ENCODE measurements around the gene GRM7.

Gene GRM7

DNA sequence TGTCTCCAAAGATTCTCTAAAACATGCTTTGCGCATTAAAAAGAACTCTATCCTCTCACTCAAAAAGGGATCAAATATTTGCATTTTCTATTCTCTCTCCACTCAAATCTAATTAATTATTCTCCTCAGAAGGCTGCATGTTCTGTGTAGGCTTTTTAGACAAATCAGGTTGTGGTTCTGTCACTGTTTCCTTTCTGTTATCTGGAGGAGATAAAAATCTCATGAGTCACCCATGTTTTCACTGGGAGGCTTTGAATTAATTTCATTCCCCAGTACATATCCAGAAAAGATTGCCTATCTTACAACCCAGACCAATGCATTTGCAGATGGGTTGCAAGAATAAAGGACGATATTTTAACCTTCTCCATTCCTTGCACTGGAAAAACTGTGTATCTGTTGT, 446.5 kb downstream of the GRM7 start:
- no peak overlapping the region for H3K4me2 ChIP-seq (ENCODE audit: low read length)
- no peak overlapping the region for H3K9ac ChIP-seq (ENCODE audit: low read depth, low read length)
- no peaks in the 10 kb centered on the region for H3K36me3 ChIP-seq (ENCODE audit: insufficient read depth, low read length)
- no peaks in the 10 kb centered on the region for H3K9me3 ChIP-seq (replicated peaks; ENCODE audit: low read length)
- H3K4me3 ChIP-seq (ENCODE audit: low read length) = no peak overlapping the region
- no peaks in the 10 kb centered on the region for H3K27me3 ChIP-seq (ENCODE audit: control insufficient read depth, insufficient read depth, low read length)
- no peaks in the 10 kb centered on the region for H3K4me1 ChIP-seq (ENCODE audit: control insufficient read depth, insufficient read depth, low read length)

DNA sequence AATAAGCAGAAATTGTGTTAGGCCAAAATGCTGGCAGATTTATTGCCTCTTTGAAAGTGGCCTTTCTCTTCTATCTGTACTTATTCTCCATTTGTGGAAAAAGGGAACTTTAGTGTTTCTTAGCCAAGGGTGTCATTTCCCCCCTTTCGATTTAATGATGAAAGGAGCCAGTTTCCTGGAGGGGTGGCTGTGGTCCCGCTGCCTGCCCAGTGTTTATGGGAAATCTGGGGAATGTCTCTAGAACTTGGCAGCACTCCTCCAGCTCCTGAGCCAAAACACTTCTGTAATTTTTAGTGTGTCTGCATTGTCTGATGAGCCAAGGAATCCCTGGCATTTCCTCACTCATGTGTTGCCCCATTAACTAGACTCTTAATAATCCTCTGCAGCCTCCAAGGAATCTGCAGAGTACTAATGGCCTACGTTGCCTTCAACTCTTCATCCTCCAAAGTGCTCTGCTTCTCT, 448.8 kb downstream of the GRM7 start:
- Histone ChIP-seq H3K36me3 (ENCODE audit: insufficient read depth, low read length) (no peaks in the 10 kb centered on the region), H3K4me2 (ENCODE audit: low read length) (no peak overlapping the region), H3K9me3 (replicated peaks; ENCODE audit: low read length) (no peaks in the 10 kb centered on the region), H3K4me3 (ENCODE audit: low read length) (no peak overlapping the region), H3K4me1 (ENCODE audit: control insufficient read depth, insufficient read depth, low read length) (no peaks in the 10 kb centered on the region), H3K9ac (ENCODE audit: low read depth, low read length) (no peak overlapping the region), H3K27me3 (ENCODE audit: control insufficient read depth, insufficient read depth, low read length) (no peaks in the 10 kb centered on the region)

DNA sequence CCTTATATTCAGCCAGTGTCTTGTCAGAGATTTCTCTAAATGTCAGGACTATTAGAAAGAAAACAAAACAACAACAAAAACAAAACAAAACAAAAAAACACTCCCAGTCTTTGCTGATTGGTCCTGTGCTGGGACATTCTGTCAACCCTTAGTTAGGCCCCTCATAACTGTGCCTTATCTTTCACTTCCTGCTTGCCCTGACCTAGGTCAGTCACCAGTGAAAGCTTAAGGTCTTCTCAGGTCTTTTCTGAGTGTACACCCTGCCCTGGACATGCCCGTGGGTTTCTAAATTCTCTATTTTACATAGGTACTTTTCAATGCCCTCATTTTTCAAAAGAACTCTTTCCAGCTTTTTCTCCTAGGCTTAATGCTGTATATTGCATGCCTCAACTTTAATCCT, 454.1 kb downstream of the GRM7 start:
- H3K27me3 ChIP-seq (ENCODE audit: control insufficient read depth, insufficient read depth, low read length) = no peaks in the 10 kb centered on the region
- H3K9ac ChIP-seq (ENCODE audit: low read depth, low read length) = no peak overlapping the region
- no peaks in the 10 kb centered on the region for H3K36me3 ChIP-seq (ENCODE audit: insufficient read depth, low read length)
- no peak overlapping the region for H3K4me3 ChIP-seq (ENCODE audit: low read length)
- no peaks in the 10 kb centered on the region for H3K4me1 ChIP-seq (ENCODE audit: control insufficient read depth, insufficient read depth, low read length)
- no peaks in the 10 kb centered on the region for H3K9me3 ChIP-seq (replicated peaks; ENCODE audit: low read length)
- no peak overlapping the region for H3K4me2 ChIP-seq (ENCODE audit: low read length)

DNA sequence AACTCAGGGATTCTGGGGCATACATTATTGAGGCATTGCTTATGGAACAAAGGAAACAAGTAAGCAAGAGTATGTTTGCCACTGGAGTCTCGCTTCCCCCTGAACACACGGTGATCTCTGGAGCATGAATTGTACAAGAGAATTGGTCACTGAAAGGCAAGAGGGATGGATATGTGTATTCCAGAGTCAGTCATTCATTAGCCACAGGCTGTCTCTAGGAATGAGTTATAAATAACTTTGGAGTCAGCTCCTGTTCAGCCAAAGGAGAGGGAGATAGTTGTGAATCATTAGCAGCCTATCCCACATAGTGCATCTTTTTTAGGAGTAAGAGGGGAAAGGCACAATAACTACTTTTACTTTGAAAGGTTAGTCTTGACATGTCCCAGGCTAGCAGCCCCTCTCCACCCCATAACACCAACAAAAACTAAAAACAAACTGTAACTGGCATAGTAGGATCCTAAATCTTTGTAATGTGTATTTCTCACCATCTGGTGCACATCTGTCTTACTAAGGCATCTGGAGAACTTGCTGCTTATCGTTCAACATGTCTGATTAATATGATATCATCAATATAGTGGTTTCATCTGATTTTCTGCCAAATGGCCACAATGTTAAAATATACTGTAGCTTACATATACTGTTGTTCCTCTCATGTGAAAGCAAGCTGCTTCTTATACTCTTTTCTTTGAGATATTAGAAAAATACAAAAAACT, 462.2 kb downstream of the GRM7 start:
- Histone ChIP-seq H3K9me3 (replicated peaks; ENCODE audit: low read length) (no peaks in the 10 kb centered on the region), H3K4me1 (ENCODE audit: control insufficient read depth, insufficient read depth, low read length) (no peaks in the 10 kb centered on the region), H3K4me3 (ENCODE audit: low read length) (no peak overlapping the region), H3K4me2 (ENCODE audit: low read length) (no peak overlapping the region), H3K9ac (ENCODE audit: low read depth, low read length) (no peak overlapping the region), H3K36me3 (ENCODE audit: insufficient read depth, low read length) (no peaks in the 10 kb centered on the region), H3K27me3 (ENCODE audit: control insufficient read depth, insufficient read depth, low read length) (no peaks in the 10 kb centered on the region)

DNA sequence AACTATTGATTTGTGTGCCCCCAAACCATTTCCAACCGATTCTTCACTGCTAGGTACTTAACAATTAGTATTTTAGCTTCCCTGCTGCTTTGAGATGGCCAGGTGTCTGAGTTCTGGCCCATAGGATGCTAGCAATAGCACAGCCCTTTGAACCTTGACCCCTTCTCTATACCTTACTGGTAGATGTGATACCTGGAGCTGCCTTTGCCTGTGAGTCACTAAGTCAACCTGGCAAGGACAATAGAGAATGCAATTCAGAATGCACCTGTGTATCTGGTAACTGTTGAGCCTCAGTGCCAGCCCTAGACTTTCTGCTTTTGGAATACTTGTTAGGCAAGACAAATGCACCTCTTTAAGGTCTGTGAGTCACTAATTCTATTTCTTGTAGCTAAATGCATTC, 467.4 kb downstream of the GRM7 start:
- no peaks in the 10 kb centered on the region for H3K36me3 ChIP-seq (ENCODE audit: insufficient read depth, low read length)
- H3K4me1 ChIP-seq (ENCODE audit: control insufficient read depth, insufficient read depth, low read length) = no peaks in the 10 kb centered on the region
- no peak overlapping the region for H3K4me2 ChIP-seq (ENCODE audit: low read length)
- H3K9me3 ChIP-seq (replicated peaks; ENCODE audit: low read length) = no peaks in the 10 kb centered on the region
- no peak overlapping the region for H3K4me3 ChIP-seq (ENCODE audit: low read length)
- H3K9ac ChIP-seq (ENCODE audit: low read depth, low read length) = no peak overlapping the region
- H3K27me3 ChIP-seq (ENCODE audit: control insufficient read depth, insufficient read depth, low read length) = no peaks in the 10 kb centered on the region

DNA sequence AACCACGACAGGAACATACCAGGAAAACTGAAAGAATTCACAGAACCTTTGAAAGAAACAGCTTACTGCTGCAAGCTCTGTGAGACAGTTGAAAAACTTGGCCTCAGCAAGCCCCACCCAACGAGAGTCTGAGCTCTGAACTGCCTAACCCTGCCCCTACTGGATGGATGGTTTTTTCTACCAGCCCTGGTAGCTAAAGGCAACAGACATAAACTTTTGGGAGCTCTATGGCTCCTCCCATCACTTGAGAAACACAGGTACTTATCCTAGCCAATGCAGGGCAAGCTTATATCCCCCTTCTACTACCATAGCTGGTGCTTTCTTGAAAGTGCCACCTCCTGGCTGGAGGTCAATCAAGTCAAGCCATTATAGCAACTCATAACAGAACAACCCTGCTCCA, 471.8 kb downstream of the GRM7 start:
- no peak overlapping the region for H3K4me2 ChIP-seq (ENCODE audit: low read length)
- no peaks in the 10 kb centered on the region for H3K36me3 ChIP-seq (ENCODE audit: insufficient read depth, low read length)
- no peak overlapping the region for H3K4me3 ChIP-seq (ENCODE audit: low read length)
- H3K9me3 ChIP-seq (replicated peaks; ENCODE audit: low read length) = no peaks in the 10 kb centered on the region
- H3K27me3 ChIP-seq (ENCODE audit: control insufficient read depth, insufficient read depth, low read length) = no peaks in the 10 kb centered on the region
- H3K9ac ChIP-seq (ENCODE audit: low read depth, low read length) = no peak overlapping the region
- H3K4me1 ChIP-seq (ENCODE audit: control insufficient read depth, insufficient read depth, low read length) = no peaks in the 10 kb centered on the region

DNA sequence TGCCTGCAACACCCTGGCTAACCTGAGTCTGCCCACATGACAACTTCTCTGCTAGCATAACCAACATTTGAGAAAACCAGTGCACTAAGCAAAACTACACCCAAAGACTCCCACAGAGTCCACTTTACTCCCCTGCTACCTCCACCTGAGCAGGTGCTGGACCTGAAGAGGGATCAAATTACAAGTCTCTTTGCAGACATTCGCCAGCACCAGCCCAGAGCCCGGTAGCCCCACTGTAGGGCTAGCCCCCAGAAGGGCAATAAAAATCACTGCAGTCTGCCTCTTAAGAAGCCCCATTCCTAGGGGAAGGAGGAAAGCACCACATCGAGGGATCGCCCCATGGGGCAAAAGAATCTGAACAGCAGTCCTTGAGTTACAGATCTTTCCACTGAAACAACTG, 472.2 kb downstream of the GRM7 start:
- H3K9me3 ChIP-seq (replicated peaks; ENCODE audit: low read length) = no peaks in the 10 kb centered on the region
- H3K36me3 ChIP-seq (ENCODE audit: insufficient read depth, low read length) = no peaks in the 10 kb centered on the region
- no peaks in the 10 kb centered on the region for H3K4me1 ChIP-seq (ENCODE audit: control insufficient read depth, insufficient read depth, low read length)
- no peak overlapping the region for H3K4me3 ChIP-seq (ENCODE audit: low read length)
- H3K4me2 ChIP-seq (ENCODE audit: low read length) = no peak overlapping the region
- no peaks in the 10 kb centered on the region for H3K27me3 ChIP-seq (ENCODE audit: control insufficient read depth, insufficient read depth, low read length)
- no peak overlapping the region for H3K9ac ChIP-seq (ENCODE audit: low read depth, low read length)

DNA sequence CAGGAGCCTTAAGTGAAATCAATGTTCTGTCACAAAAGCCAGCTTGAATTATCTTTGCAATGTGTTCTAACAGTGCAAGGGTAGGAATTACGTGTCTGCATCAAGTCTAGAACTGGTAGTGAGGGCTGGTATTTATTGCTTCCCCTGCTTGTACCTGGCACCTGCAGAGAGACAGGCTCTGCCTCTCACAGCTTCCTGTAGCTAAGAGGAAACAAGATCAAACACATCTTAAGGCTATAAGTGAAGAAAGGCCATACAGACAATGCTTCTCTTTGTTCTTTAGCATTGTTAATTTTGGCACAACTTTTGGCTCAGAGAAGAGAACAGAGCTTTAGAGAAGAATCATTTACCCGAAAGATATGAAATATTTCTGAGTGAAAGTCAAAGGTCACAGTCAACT, 479.9 kb downstream of the GRM7 start:
- Histone ChIP-seq H3K4me3 (ENCODE audit: low read length) (no peak overlapping the region), H3K27me3 (ENCODE audit: control insufficient read depth, insufficient read depth, low read length) (no peaks in the 10 kb centered on the region), H3K4me2 (ENCODE audit: low read length) (no peak overlapping the region), H3K4me1 (ENCODE audit: control insufficient read depth, insufficient read depth, low read length) (no peaks in the 10 kb centered on the region), H3K9ac (ENCODE audit: low read depth, low read length) (no peak overlapping the region), H3K36me3 (ENCODE audit: insufficient read depth, low read length) (no peaks in the 10 kb centered on the region), H3K9me3 (replicated peaks; ENCODE audit: low read length) (no peaks in the 10 kb centered on the region)

DNA sequence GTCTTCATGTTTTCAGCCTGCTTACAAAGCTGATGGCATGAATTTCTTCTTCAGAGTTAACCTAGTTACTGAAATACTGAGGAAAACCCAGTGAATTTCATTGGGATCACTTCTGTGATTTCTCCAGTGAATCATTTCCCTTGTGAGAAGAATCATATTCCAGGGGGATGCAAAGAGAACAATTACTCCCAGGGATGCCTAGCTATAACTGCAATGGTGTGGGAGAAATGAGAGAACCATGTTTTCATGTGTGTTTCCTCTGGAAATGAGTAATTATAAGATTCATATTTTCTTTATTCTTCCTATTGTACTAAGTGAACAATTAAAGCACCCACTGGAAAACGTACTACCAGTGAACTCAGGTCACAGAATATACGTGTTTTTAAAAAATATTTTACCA, 485.4 kb downstream of the GRM7 start:
- Histone ChIP-seq H3K27me3 (ENCODE audit: control insufficient read depth, insufficient read depth, low read length) (no peaks in the 10 kb centered on the region), H3K4me1 (ENCODE audit: control insufficient read depth, insufficient read depth, low read length) (no peaks in the 10 kb centered on the region), H3K4me3 (ENCODE audit: low read length) (no peak overlapping the region), H3K9ac (ENCODE audit: low read depth, low read length) (no peak overlapping the region), H3K9me3 (replicated peaks; ENCODE audit: low read length) (no peaks in the 10 kb centered on the region), H3K4me2 (ENCODE audit: low read length) (no peak overlapping the region), H3K36me3 (ENCODE audit: insufficient read depth, low read length) (no peaks in the 10 kb centered on the region)

DNA sequence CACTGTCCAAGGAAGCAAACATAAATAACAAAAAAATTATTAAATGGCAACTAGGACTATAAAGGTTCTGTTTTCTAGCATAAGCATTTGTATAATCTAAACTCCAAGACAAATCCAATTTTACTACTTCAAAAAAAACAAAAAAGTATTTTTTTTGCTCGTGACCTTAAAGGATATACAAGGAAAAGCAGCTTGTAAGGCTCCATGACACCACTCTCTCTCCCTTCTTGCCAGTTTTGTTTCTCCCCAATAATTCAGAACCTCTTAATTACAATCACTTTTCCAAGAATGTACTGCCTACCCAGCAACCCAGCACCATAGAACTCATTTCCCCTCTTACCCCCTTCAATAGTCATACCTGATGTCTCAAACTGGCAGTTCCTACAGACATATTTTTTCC, 496.2 kb downstream of the GRM7 start:
- Histone ChIP-seq H3K4me2 (ENCODE audit: low read length) (no peak overlapping the region), H3K4me1 (ENCODE audit: control insufficient read depth, insufficient read depth, low read length) (no peaks in the 10 kb centered on the region), H3K4me3 (ENCODE audit: low read length) (no peak overlapping the region), H3K36me3 (ENCODE audit: insufficient read depth, low read length) (no peaks in the 10 kb centered on the region), H3K9me3 (replicated peaks; ENCODE audit: low read length) (peaks cover 6% of the 10 kb centered on the region), H3K27me3 (ENCODE audit: control insufficient read depth, insufficient read depth, low read length) (no peaks in the 10 kb centered on the region), H3K9ac (ENCODE audit: low read depth, low read length) (no peak overlapping the region)

DNA sequence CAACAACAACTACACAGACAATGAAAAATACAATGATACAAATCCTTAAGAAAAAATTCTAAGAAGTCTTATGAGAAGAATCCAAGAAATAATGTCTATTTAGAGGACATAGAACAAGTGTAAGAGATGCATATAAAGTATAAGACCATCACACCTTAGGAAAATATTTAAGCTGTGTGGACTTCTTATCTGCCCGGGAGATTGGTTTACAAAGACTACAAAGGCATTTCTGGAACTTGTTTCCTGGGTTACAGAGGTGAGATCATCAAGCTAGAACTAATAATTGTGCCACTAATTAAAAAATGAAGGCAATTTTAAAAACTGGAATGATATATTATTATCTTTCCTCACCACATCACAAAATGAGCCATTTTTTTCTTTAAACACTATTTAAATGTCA, 507.1 kb downstream of the GRM7 start:
- Histone ChIP-seq H3K4me1 (ENCODE audit: control insufficient read depth, insufficient read depth, low read length) (no peaks in the 10 kb centered on the region), H3K4me3 (ENCODE audit: low read length) (no peak overlapping the region), H3K4me2 (ENCODE audit: low read length) (no peak overlapping the region), H3K9me3 (replicated peaks; ENCODE audit: low read length) (no peaks in the 10 kb centered on the region), H3K27me3 (ENCODE audit: control insufficient read depth, insufficient read depth, low read length) (no peaks in the 10 kb centered on the region), H3K9ac (ENCODE audit: low read depth, low read length) (no peak overlapping the region), H3K36me3 (ENCODE audit: insufficient read depth, low read length) (no peaks in the 10 kb centered on the region)

DNA sequence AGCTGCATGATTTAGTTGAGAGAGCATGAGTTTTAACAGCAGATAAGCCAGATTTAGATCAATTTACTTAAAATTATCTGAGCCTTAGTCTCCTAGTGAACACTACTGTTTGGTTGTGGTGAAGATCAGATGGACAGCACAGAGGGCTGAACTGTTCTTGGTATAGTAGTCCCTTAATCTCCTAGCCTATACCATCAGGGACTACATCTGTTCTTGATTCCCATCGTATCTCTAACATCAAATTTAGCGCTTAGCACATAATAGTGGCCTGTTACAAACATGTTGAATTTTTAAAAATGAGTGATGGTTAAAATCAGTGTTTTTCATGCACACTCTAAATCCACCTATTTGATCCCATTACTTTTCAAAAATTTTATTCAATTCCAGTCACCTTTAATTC, 507.7 kb downstream of the GRM7 start:
- Histone ChIP-seq H3K9ac (ENCODE audit: low read depth, low read length) (no peak overlapping the region), H3K4me1 (ENCODE audit: control insufficient read depth, insufficient read depth, low read length) (no peaks in the 10 kb centered on the region), H3K36me3 (ENCODE audit: insufficient read depth, low read length) (no peaks in the 10 kb centered on the region), H3K9me3 (replicated peaks; ENCODE audit: low read length) (no peaks in the 10 kb centered on the region), H3K4me2 (ENCODE audit: low read length) (no peak overlapping the region), H3K4me3 (ENCODE audit: low read length) (no peak overlapping the region), H3K27me3 (ENCODE audit: control insufficient read depth, insufficient read depth, low read length) (no peaks in the 10 kb centered on the region)
